GM20000 (cell line): Measurements from ENCODE around the gene EXOC6B.

Experiments
- DNase-seq: peaks from one replicate; pipeline ENCODE4 v3.0.0; 2012; ENCODE audit warnings: low spot score
- TF ChIP-seq, protein P1 (sequence below): IDR thresholded peaks from 2 replicates; pipeline ENCODE4 v1.5.1; 2012; ENCODE audit warnings: mild to moderate bottlenecking, control low read depth; ENCODE audit errors: extremely low read depth, missing control alignments

Gene EXOC6B

DNA sequence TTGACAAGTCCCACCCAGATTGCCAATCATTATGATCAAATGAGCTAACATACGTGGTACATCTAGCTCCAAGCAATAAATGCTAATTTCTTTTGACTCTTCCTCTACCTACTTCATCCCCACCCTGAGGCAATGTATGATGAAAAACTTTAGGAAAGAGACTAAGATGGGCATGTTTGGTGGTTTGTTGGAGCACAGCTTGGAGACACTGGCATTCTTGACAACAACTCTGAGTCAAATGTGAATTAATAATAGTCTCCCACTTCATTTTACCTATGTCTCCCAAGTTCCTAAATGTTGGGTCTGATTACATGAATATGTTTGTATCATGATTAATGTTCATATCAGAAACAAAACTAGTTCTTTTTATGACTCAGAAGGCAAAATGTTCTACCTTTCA, 36.6 kb downstream of the EXOC6B start:
- no peak for DNase-seq
- TF ChIP-seq, protein P1, sequence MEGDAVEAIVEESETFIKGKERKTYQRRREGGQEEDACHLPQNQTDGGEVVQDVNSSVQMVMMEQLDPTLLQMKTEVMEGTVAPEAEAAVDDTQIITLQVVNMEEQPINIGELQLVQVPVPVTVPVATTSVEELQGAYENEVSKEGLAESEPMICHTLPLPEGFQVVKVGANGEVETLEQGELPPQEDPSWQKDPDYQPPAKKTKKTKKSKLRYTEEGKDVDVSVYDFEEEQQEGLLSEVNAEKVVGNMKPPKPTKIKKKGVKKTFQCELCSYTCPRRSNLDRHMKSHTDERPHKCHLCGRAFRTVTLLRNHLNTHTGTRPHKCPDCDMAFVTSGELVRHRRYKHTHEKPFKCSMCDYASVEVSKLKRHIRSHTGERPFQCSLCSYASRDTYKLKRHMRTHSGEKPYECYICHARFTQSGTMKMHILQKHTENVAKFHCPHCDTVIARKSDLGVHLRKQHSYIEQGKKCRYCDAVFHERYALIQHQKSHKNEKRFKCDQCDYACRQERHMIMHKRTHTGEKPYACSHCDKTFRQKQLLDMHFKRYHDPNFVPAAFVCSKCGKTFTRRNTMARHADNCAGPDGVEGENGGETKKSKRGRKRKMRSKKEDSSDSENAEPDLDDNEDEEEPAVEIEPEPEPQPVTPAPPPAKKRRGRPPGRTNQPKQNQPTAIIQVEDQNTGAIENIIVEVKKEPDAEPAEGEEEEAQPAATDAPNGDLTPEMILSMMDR: no peak

DNA sequence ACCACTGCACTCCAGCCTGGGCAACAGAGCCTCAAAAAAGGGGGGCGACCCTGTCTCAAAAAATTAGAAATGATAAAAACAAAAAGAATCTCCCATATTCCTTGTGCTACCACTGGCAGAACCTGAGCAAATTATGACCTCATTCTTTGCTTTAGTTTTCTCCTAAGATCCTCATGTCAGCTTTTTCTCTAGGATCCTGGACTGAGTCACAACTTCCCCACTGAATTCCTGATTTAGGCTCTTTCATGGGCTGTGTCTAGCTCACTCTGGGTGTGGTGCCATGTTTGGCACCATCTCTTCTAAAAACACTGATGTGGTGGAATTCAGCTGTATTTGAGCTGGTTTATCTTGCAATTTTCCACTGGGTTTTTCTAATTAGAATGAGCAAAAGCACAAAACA, 37.1 kb downstream of the EXOC6B start:
- DNase-seq: no peak

DNA sequence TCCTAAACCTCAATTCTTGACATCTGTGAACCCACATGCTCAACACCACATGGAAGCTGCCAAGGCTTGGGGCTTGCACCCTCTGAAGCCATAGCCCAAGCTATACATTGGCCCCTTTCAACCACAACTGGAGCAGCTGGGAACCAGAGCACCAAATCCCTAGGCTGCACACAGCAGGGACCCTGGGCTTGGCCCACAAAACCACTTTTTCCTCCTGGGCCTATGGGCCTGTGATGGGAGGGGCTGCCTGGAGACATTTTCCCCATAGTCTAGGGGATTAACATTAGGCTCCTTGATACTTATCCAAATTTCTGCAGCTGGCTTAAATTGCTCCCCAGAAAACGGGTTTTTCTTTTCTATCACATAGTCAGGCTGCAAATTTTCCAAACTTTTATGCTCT, 40.3 kb downstream of the EXOC6B start:
- no peak for DNase-seq
- TF ChIP-seq, protein P1: no peak

More for the DNA sequence above, 37.1 kb downstream of the EXOC6B start:
- TF ChIP-seq, protein P1: no peak

DNA sequence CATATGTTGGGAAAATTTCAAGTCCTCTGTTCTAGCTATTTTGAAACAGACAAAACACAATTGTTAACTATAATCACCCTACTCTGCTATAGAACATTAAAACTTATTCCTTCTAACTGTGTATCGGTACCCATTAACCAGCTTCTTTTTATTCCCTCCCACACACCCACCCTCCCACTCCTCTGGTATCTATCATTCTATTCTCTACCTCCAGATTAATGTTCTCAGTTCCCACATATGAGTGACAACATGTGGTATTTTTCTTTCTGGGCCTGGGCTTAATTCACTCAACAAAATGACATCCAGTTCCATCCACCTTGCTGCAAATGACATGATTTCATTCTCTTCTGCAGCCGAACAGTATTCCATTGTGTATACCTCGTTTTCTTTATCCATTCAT, 43.3 kb downstream of the EXOC6B start:
- DNase-seq: no peak
- TF ChIP-seq, protein P1: no peak

DNA sequence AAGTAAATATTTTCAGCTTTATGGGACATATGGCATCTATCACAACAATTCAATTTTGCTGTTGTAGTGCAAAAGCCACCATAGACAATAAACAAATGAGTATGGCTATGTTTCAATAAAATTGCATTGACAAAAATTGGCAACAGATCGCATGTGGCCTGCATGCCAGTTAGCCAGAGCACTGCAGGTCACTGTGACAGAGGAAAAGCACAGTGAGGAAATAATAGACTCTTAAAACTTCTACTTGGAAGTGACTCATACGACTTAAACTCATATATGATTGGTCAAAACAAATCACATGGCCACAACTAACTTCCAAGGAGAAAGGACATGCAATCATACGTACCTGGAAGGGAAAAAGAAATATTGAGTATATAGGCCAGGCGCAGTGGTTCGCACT, 44.4 kb downstream of the EXOC6B start:
- TF ChIP-seq, protein P1: no peak
- no peak for DNase-seq

DNA sequence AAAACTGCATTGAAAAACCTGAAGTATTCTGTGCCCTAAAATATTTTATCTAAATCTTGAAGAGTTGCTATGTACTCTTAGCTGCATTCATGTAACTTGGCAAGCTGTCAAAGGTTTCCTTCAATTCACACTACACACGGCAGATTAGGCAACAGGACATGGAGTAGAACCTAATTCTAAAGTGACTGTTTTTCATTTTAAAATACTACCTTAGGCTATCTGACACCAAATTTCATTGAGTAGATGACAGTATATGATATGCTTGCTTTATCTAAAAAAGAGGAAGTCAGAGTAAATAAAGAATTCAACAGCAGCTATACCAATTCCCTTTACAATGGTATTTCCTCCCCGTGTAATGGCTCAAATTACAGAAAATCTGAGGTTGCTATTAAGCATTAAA, 45.4 kb downstream of the EXOC6B start:
- TF ChIP-seq, protein P1: no peak
- DNase-seq: no peak

DNA sequence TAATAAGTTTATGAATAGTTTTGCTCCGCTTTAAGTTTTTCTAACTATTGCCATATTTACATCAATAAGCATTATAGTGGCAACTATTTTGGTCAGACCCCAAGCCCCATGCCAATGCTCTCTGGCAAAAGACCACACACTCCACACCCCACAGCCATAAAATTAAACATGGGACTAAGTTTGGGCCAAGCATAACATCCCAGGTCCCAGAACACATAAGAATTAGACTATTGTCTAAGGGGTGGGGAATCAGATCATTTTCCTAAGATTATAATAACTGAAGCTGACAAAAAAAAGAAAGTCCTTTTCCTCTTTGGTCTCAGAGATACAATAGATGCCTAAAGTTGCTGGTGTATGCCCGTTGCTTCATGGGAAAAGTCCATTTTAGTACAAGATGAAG, 46.3 kb downstream of the EXOC6B start:
- DNase-seq: no peak
- TF ChIP-seq, protein P1: no peak
